HFFc6 (cell line): Measurements from ENCODE around the gene NOS1AP. TPM values are rescaled to one million over a fixed set of nuclear protein-coding genes. Genes with fewer than 3 reads are reported as not detected.

Source experiments
- DNase-seq: peaks from one replicate; pipeline ENCODE4 v3.0.0-alpha.2; 2018
- H3K27ac Mint-ChIP-seq: 2 replicates; pipeline ENCODE4 v1.8.0; 2020; ENCODE audit warnings: mild to moderate bottlenecking, mixed read lengths
- H3K27me3 Mint-ChIP-seq: 2 replicates; pipeline ENCODE4 v1.8.0; 2021; ENCODE audit warnings: mild to moderate bottlenecking, moderate library complexity, mixed read lengths; ENCODE audit not compliant: insufficient read depth
- H3K36me3 Mint-ChIP-seq: 2 replicates; pipeline ENCODE4 v1.8.0; 2021; ENCODE audit warnings: low read depth, mixed read lengths
- H3K4me1 Mint-ChIP-seq: 2 replicates; pipeline ENCODE4 v1.8.0; 2020; ENCODE audit warnings: low read depth, mixed read lengths
- H3K4me3 Mint-ChIP-seq: 2 replicates; pipeline ENCODE4 v1.8.0; 2020; ENCODE audit warnings: mild to moderate bottlenecking, moderate library complexity, mixed read lengths
- H3K9me3 Mint-ChIP-seq: 2 replicates; pipeline ENCODE4 v1.8.0; 2020; ENCODE audit warnings: mild to moderate bottlenecking, mixed read lengths
- CTCF ChIP-seq: fragments of 200-600 bp; sonication (generic); IDR thresholded peaks from 2 replicates; pipeline ENCODE4 v1.5.0; 2021; ENCODE audit warnings: antibody characterized with exemption, mild to moderate bottlenecking
- total RNA-seq, 6 experiments: library from RNA; stranded (reverse); fragmentation: NEBNext Ultra II Directional; extraction: Animal tissue kit (Norgen Biotek cat#: 25700); gene quantifications; 2 replicates in 1 of 6; 3 replicates in 5 of 6; pipeline ENCODE4 v1.2.3, GENCODE V29; 2021

The NOS1AP gene
- total RNA-seq, 6 experiments from 2014 or later = 0.11 to 0.62 (median 0.29) TPM

- Mint-ChIP-seq H3K4me1 (no peaks in the 10 kb centered on the region), H3K27me3 (peaks cover 17% of the 10 kb centered on the region), H3K36me3 (no peaks in the 10 kb centered on the region), H3K9me3 (no peaks in the 10 kb centered on the region), H3K4me3 (no peak overlapping the region), H3K27ac (no peak overlapping the region)
- DNase-seq = no peak
- no peak for TF ChIP-seq CTCF
These were observed 144.7 kb downstream of the NOS1AP start for GRCh38 chr1:162214202-162214601.

GRCh38 chr1:162215902-162216301 is 146.4 kb downstream of the NOS1AP start:
- H3K27ac Mint-ChIP-seq = no peak overlapping the region
- no peaks in the 10 kb centered on the region for H3K4me1 Mint-ChIP-seq
- no peaks in the 10 kb centered on the region for H3K9me3 Mint-ChIP-seq
- no peak for DNase-seq
- no peaks in the 10 kb centered on the region for H3K36me3 Mint-ChIP-seq
- TF ChIP-seq CTCF = no peak
- peaks cover 23% of the 10 kb centered on the region for H3K27me3 Mint-ChIP-seq
- no peak overlapping the region for H3K4me3 Mint-ChIP-seq

GRCh38 chr1:162216604-162217003 is 147.1 kb downstream of the NOS1AP start:
- Mint-ChIP-seq H3K4me3 (no peak overlapping the region), H3K36me3 (no peaks in the 10 kb centered on the region), H3K27ac (no peak overlapping the region), H3K27me3 (peaks cover 22% of the 10 kb centered on the region), H3K4me1 (no peaks in the 10 kb centered on the region), H3K9me3 (no peaks in the 10 kb centered on the region)
- DNase-seq = no peak
- no peak for TF ChIP-seq CTCF

GRCh38 chr1:162217706-162218105 is 148.2 kb downstream of the NOS1AP start:
- H3K4me3 Mint-ChIP-seq = no peak overlapping the region
- H3K27me3 Mint-ChIP-seq = peaks cover 17% of the 10 kb centered on the region
- H3K9me3 Mint-ChIP-seq = no peaks in the 10 kb centered on the region
- no peak overlapping the region for H3K27ac Mint-ChIP-seq
- DNase-seq = no peak
- H3K36me3 Mint-ChIP-seq = no peaks in the 10 kb centered on the region
- TF ChIP-seq CTCF = no peak
- no peaks in the 10 kb centered on the region for H3K4me1 Mint-ChIP-seq

GRCh38 chr1:162218546-162218945 is 149.1 kb downstream of the NOS1AP start:
- no peak for DNase-seq
- H3K27ac Mint-ChIP-seq = no peak overlapping the region
- peaks cover 11% of the 10 kb centered on the region for H3K27me3 Mint-ChIP-seq
- TF ChIP-seq CTCF = no peak
- H3K36me3 Mint-ChIP-seq = no peaks in the 10 kb centered on the region
- no peak overlapping the region for H3K4me3 Mint-ChIP-seq
- H3K4me1 Mint-ChIP-seq = no peaks in the 10 kb centered on the region
- H3K9me3 Mint-ChIP-seq = no peaks in the 10 kb centered on the region

- DNase-seq = no peak
- Mint-ChIP-seq H3K27ac (no peak overlapping the region), H3K36me3 (no peaks in the 10 kb centered on the region), H3K9me3 (no peaks in the 10 kb centered on the region), H3K4me3 (no peak overlapping the region), H3K4me1 (no peaks in the 10 kb centered on the region), H3K27me3 (peaks cover 8% of the 10 kb centered on the region)
- no peak for TF ChIP-seq CTCF
These were observed 149.5 kb downstream of the NOS1AP start for GRCh38 chr1:162218975-162219374.
